HuH-7.5 (cell line): Measurements from ENCODE around the gene HIPK2.

Source experiments
- DNase-seq: peaks from one replicate; pipeline ENCODE4 v3.0.0; 2011; ENCODE audit warnings: low spot score

The HIPK2 gene

GRCh38 chr7:139695051-139695450, 82.7 kb downstream of the HIPK2 start:
- DNase-seq, result no peak

GRCh38 chr7:139694389-139694676, 83.5 kb downstream of the HIPK2 start:
- DNase-seq, result no peak

GRCh38 chr7:139693651-139694388, 84.0 kb downstream of the HIPK2 start:
- DNase-seq, result no peak

GRCh38 chr7:139692723-139693122, 85.1 kb downstream of the HIPK2 start:
- no peak for DNase-seq

- DNase-seq, result no peak
Observed at GRCh38 chr7:139691253-139691781, 86.5 kb downstream of the HIPK2 start.

GRCh38 chr7:139687980-139688632, 89.7 kb downstream of the HIPK2 start:
- no peak for DNase-seq

- no peak for DNase-seq
Observed at GRCh38 chr7:139687211-139687954, 90.4 kb downstream of the HIPK2 start.

GRCh38 chr7:139683137-139683921, 94.5 kb downstream of the HIPK2 start:
- DNase-seq, result no peak

- no peak for DNase-seq
Observed at GRCh38 chr7:139682136-139683013, 95.4 kb downstream of the HIPK2 start.

- no peak for DNase-seq
Observed at GRCh38 chr7:139681812-139682135, 96.0 kb downstream of the HIPK2 start.

GRCh38 chr7:139681463-139681755, 96.4 kb downstream of the HIPK2 start:
- no peak for DNase-seq

GRCh38 chr7:139680676-139681462, 96.9 kb downstream of the HIPK2 start:
- DNase-seq, result no peak

GRCh38 chr7:139679731-139680594, 97.8 kb downstream of the HIPK2 start:
- DNase-seq, result no peak

GRCh38 chr7:139676390-139676789, 101.4 kb downstream of the HIPK2 start:
- no peak for DNase-seq

GRCh38 chr7:139675127-139676125, 102.4 kb downstream of the HIPK2 start:
- DNase-seq, result no peak

- DNase-seq, result no peak
Observed at GRCh38 chr7:139674752-139675126, 103.1 kb downstream of the HIPK2 start.

GRCh38 chr7:139674341-139674740, 103.5 kb downstream of the HIPK2 start:
- DNase-seq, result no peak

GRCh38 chr7:139673762-139674161, 104.0 kb downstream of the HIPK2 start:
- DNase-seq, result no peak

- no peak for DNase-seq
Observed at GRCh38 chr7:139673230-139673629, 104.6 kb downstream of the HIPK2 start.
